Gastrocnemius medialis (tissue), 4 donors: Measurements from ENCODE around the gene TARS3. TPM values are rescaled to one million over a fixed set of nuclear protein-coding genes. Genes with fewer than 3 reads are reported as not detected.
"Not testable (repeated sequence)": the region's sequence is repeated elsewhere in the genome, so short reads cannot be mapped to it uniquely, and the experiment has no call there.

Experiments
- ATAC-seq, 2 donors: fragments of 150-250 bp; one replicate each; pipeline ENCODE4 v1.9.1; 2016
- DNase-seq, 2 donors: peaks; one replicate each; pipeline ENCODE4 v3.0.0-alpha.2; 2019
- H3K27ac ChIP-seq, 4 donors: fragments of 200-600 bp; sonication (generic); 1 replicate in 1 of 4; 2 replicates in 3 of 4; pipeline ENCODE4 v1.5.1; 2016 to 2018; ENCODE audit warnings: mild to moderate bottlenecking in 2 of 4, moderate library complexity in 1 of 4
- H3K27me3 ChIP-seq, 3 donors: fragments of 200-600 bp; sonication (generic) in 2 of 3; 1 replicate in 1 of 3; 2 replicates in 2 of 3; pipeline versions ENCODE4 v1.5.1 to v1.6.0; 2016 to 2019; ENCODE audit warnings: mild to moderate bottlenecking in 1 of 3, moderate library complexity in 1 of 3
- H3K36me3 ChIP-seq, 2 donors: fragments of 200-600 bp; sonication (generic) in 1 of 2; one replicate each; pipeline ENCODE4 v1.5.1; 2017 to 2018
- H3K4me1 ChIP-seq, 2 donors: fragments of 200-600 bp; sonication (generic) in 1 of 2; one replicate each; pipeline ENCODE4 v1.5.1; 2016 to 2017; ENCODE audit warnings: mild to moderate bottlenecking in 2 of 2
- H3K4me3 ChIP-seq, 4 donors: fragments of 200-600 bp; sonication (generic) in 3 of 4; 1 replicate in 1 of 4; 2 replicates in 3 of 4; pipeline ENCODE4 v1.5.1; 2016 to 2019; ENCODE audit warnings: mild to moderate bottlenecking in 2 of 4
- H3K9me3 ChIP-seq, 3 donors: fragments of 200-600 bp; sonication (generic) in 2 of 3; 1 replicate in 1 of 3; 2 replicates in 2 of 3; pipeline ENCODE4 v1.5.1; 2016 to 2019
- CTCF ChIP-seq, 5 experiments: fragments of 450-650 bp in 3 of 5; fragments of 200-600 bp in 2 of 5; sonication (generic) in 2 of 5; IDR thresholded peaks in 4 of 5; conservative IDR thresholded peaks in 1 of 5; 1 replicate in 4 of 5; 2 replicates in 1 of 5; pipeline ENCODE4 v1.5.1; 2016 to 2019; ENCODE audit warnings: antibody characterized with exemption in 5 of 5, mild to moderate bottlenecking in 3 of 5, moderate library complexity in 3 of 5
- POLR2A ChIP-seq, 2 donors: fragments of 450-650 bp; IDR thresholded peaks; one replicate each; pipeline ENCODE4 v1.6.1; 2017; ENCODE audit warnings: antibody characterized with exemption in 2 of 2, mild to moderate bottlenecking in 2 of 2, moderate library complexity in 2 of 2
- in situ Hi-C, 4 donors: fragments of 200-750 bp; cut with MboI; loops; one replicate each; pipeline versions ENCODE4 v1.15.0 to v1.8.0; 2017; ENCODE audit warnings: low sequenced_read_pairs in 4 of 4
- intact Hi-C: fragments of 100-400 bp; cut with DNase I; formaldehyde crosslinking; loops from one replicate; pipeline ENCODE4 v1.15.1; 2023; ENCODE audit warnings: low total_unique reads
- total RNA-seq, 4 donors: library from RNA; depleted of rRNA; stranded (reverse); fragments of >200 nt; gene quantifications; one replicate each; pipeline versions ENCODE4 v1.1.0 to v1.2.3, GENCODE V29; 2016

The TARS3 gene
- total RNA-seq, 4 donors from 2014 or later = 38.3 to 69.9 (median 55.4) TPM

- Histone ChIP-seq H3K27ac (no peak overlapping the region), H3K27me3 (no peaks in the 10 kb centered on the region), H3K36me3 (no peaks in the 10 kb centered on the region), H3K4me3 (no peak overlapping the region), H3K4me1 (no peaks in the 10 kb centered on the region), H3K9me3 (no peaks in the 10 kb centered on the region)
- ATAC-seq (no peak), DNase-seq (no peak)
- intact Hi-C loops (no loop called here), in situ Hi-C loops (no loop called here)
- TF ChIP-seq POLR2A (IDR thresholded peaks at IDR 0.05) (no peak), CTCF (IDR thresholded peaks at IDR 0.05 in 4 of 5, conservative IDR thresholded peaks at IDR 0.05 in 1 of 5) (no peak)
These were observed 41.6 kb upstream of the TARS3 start for GRCh38 chr15:101765772-101766456.

DNA sequence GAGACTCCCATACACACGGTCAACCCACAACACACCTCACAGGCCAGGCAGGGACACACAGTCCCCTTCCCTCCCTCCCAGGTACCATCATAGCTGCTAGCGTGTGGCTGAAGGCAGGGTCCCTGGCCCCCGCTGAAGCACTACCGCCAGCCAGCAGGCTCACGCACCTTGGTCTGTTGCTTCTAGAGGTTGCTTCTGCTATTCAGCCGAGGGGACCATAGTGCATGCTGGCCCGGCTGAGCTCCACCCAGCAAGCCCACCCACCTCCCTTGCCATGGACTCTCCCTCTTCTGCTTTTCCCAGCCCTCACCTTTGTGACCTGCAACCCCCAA is 41.0 kb upstream of the TARS3 start:
- DNase-seq, H3K4me1 ChIP-seq, in situ Hi-C loops, intact Hi-C loops, H3K27me3 ChIP-seq, H3K4me3 ChIP-seq, H3K27ac ChIP-seq, H3K36me3 ChIP-seq, H3K9me3 ChIP-seq, ATAC-seq: not testable (repeated sequence)

DNA sequence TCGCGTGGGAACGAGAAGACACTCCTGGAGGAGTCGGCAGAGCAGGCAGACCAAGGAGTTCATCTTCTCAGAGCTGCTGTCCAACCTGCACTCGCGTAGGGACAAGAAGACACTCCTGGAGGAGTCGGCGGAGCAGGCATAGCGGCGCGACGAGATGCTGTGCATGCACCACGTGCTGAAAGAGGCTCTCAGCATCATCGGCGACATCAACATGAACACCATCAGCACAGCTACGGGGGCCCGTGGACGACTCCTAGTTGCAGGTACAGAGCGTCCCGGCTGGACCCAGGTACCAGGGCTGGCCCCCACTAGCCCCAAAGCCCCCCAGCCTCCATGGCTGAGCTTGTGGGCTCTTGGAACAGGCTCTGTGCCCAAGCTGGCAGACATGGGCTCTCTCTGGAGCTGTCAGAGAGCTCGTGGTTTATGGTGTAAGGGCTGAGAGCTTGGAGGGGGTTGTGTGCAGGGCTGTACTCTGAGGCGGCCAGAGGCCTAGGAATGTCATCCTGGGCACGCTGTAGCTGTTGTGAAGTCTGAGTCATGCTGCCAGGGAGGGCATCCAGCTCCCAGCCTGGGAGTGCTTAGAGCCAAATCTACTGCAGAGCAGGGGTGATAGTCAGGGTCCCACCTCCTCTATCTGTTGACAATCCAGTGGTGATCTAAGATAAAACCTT is 40.5 kb upstream of the TARS3 start:
- H3K27ac ChIP-seq, intact Hi-C loops, H3K4me3 ChIP-seq, H3K4me1 ChIP-seq, H3K27me3 ChIP-seq, in situ Hi-C loops, H3K36me3 ChIP-seq, H3K9me3 ChIP-seq, DNase-seq: not testable (repeated sequence)
- peak; percentile 41 to 63 for ATAC-seq

DNA sequence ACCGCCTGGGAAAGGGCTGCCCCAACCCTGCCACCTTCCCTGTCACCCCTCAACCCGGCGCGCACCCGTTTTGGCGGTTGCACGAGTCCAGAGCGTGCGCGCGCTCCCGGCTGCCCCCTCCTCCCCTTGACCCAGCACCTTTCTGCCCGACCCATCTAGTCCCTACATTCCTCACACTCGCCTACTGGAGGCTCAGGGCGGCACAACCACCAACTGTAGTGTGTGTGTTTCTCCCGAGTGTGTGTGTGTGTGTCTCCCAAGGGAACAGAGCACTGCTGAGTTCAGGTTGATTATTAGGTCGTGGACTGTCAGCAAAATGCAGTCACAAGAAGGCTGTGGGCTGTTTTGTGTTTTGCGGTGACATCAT is 22.4 kb upstream of the TARS3 start:
- H3K36me3 ChIP-seq, H3K9me3 ChIP-seq, H3K27me3 ChIP-seq, intact Hi-C loops, H3K27ac ChIP-seq, in situ Hi-C loops, DNase-seq, H3K4me1 ChIP-seq, ATAC-seq: not testable (repeated sequence)
- H3K4me3 ChIP-seq = peak overlapping the region in 1 of 4 donors; percentile 53

GRCh38 chr15:101734837-101735236 is 10.6 kb upstream of the TARS3 start:
- H3K4me1 ChIP-seq, H3K27ac ChIP-seq, intact Hi-C loops, H3K36me3 ChIP-seq, ATAC-seq, H3K4me3 ChIP-seq, DNase-seq, H3K27me3 ChIP-seq, H3K9me3 ChIP-seq, in situ Hi-C loops: not testable (repeated sequence)

- no peak for ATAC-seq
- H3K36me3 ChIP-seq = no peaks in the 10 kb centered on the region
- H3K9me3 ChIP-seq = no peaks in the 10 kb centered on the region
- intact Hi-C loops = no loop called here
- in situ Hi-C loops = no loop called here
- H3K4me3 ChIP-seq = no peak overlapping the region
- no peak overlapping the region for H3K27ac ChIP-seq
- TF ChIP-seq POLR2A (IDR thresholded peaks at IDR 0.05) = no peak
- no peak for TF ChIP-seq CTCF (IDR thresholded peaks at IDR 0.05 in 4 of 5, conservative IDR thresholded peaks at IDR 0.05 in 1 of 5)
- H3K4me1 ChIP-seq = no peaks in the 10 kb centered on the region
- DNase-seq = no peak
- H3K27me3 ChIP-seq = no peaks in the 10 kb centered on the region
These were observed 9.3 kb upstream of the TARS3 start for GRCh38 chr15:101733545-101733944.

DNA sequence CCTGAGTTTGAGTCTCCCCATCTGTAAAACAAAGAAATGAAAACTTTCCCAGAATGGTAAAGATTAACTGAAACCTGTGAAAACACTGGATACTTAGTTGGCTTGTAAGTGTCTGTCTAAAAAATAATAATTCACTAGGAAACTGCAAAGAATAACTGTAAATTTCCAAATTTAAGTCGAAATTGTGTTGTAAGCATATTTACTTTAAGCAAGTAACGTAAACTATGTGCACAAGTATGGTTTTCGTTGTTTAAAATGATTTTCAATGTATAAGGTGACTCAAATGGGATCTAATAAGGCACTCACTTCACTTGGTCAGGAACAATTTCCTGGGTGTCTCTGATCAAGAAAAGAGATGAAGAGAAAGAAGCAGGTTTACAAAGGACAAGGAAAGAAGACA is 8.5 kb upstream of the TARS3 start:
- H3K4me3 ChIP-seq = no peak overlapping the region
- intact Hi-C loops (no loop called here), in situ Hi-C loops (no loop called here)
- H3K4me1 ChIP-seq = no peaks in the 10 kb centered on the region
- no peak overlapping the region for H3K27ac ChIP-seq
- TF ChIP-seq CTCF (IDR thresholded peaks at IDR 0.05 in 4 of 5, conservative IDR thresholded peaks at IDR 0.05 in 1 of 5) = no peak
- TF ChIP-seq POLR2A (IDR thresholded peaks at IDR 0.05) = no peak
- H3K9me3 ChIP-seq = no peaks in the 10 kb centered on the region
- no peak for DNase-seq
- no peak for ATAC-seq
- no peaks in the 10 kb centered on the region for H3K27me3 ChIP-seq
- no peaks in the 10 kb centered on the region for H3K36me3 ChIP-seq
